H1 (cell line): ENCODE measurements around the gene ASB8. TPM values are rescaled to one million over a fixed set of nuclear protein-coding genes. Genes with fewer than 3 reads are reported as not detected.

Source experiments
- CTCF ChIA-PET: fragments of 300-600 bp; sonication (Branson Sonifier 250); formaldehyde crosslinking; loops from one replicate; lab custom pipeline; 2021; ENCODE audit not compliant: partially characterized antibody; lab: Charles Lee
- POLR2A ChIA-PET: fragments of 300-600 bp; sonication (Branson Sonifier 250); formaldehyde crosslinking; loops from one replicate; lab custom pipeline; 2021; ENCODE audit warnings: inconsistent platforms; ENCODE audit not compliant: partially characterized antibody; lab: Charles Lee
- DNase-seq, 2 experiments: peaks; one replicate each; pipeline versions ENCODE4 v3.0.0 to v3.0.0-alpha.2; 2010 to 2022; ENCODE audit warnings: low spot score in 2 of 2, low read depth in 1 of 2, mixed read lengths in 1 of 2
- FAIRE-seq: peaks from 2 replicates; lab custom pipeline; 2011; peaks lifted over from hg19 to GRCh38; lab: Jason Lieb, UNC
- H2AFZ ChIP-seq: 2 replicates; pipeline ENCODE4 v1.8.1; 2012; ENCODE audit warnings: low read length, inconsistent platforms
- H2AK5ac ChIP-seq: 2 replicates; pipeline ENCODE4 v1.6.1; 2013; ENCODE audit warnings: low read depth, low read length
- H2BK120ac ChIP-seq: replicated peaks from 2 replicates; pipeline ENCODE3; 2013; ENCODE audit warnings: low read depth, low read length, inconsistent platforms
- H2BK12ac ChIP-seq: 2 replicates; pipeline ENCODE4 v1.6.1; 2013; ENCODE audit warnings: low read depth, low read length
- H2BK15ac ChIP-seq: 2 replicates; pipeline ENCODE4 v1.6.1; 2013; ENCODE audit warnings: low read length
- H2BK20ac ChIP-seq: 2 replicates; pipeline ENCODE4 v1.6.1; 2013; ENCODE audit warnings: low read length
- H2BK5ac ChIP-seq: 2 replicates; pipeline ENCODE4 v1.6.1; 2013; ENCODE audit warnings: low read depth, low read length
- H3K14ac ChIP-seq: 2 replicates; pipeline ENCODE4 v1.6.1; 2013; ENCODE audit warnings: inconsistent platforms; ENCODE audit not compliant: insufficient read length
- H3K18ac ChIP-seq: 2 replicates; pipeline ENCODE4 v1.6.1; 2013; ENCODE audit warnings: low read length; ENCODE audit errors: extremely low read depth
- H3K23ac ChIP-seq: 2 replicates; pipeline ENCODE4 v1.6.1; 2013; ENCODE audit warnings: inconsistent platforms; ENCODE audit not compliant: insufficient read length
- H3K23me2 ChIP-seq: 2 replicates; pipeline ENCODE4 v1.6.1; 2013; ENCODE audit warnings: low read depth, low read length
- H3K27ac ChIP-seq: 2 replicates; pipeline ENCODE4 v1.6.1; 2011; ENCODE audit warnings: low read depth, low read length, inconsistent platforms
- H3K27me3 ChIP-seq, 4 experiments: replicated peaks in 1 of 4; 1 replicate in 1 of 4; 2 replicates in 3 of 4; pipeline versions ENCODE4 v1.6.1 to v1.8.1; 2011 to 2013; ENCODE audit warnings: low read length in 3 of 4, mild to moderate bottlenecking in 3 of 4, inconsistent platforms in 2 of 4, mixed read lengths in 2 of 4, moderate library complexity in 1 of 4; ENCODE audit not compliant: control insufficient read depth in 3 of 4, insufficient read depth in 3 of 4; ENCODE audit errors: extremely low read depth in 1 of 4
- H3K36me3 ChIP-seq, 4 experiments: 2 replicates each; pipeline versions ENCODE4 v1.6.1 to v1.8.1; 2011 to 2013; ENCODE audit warnings: mild to moderate bottlenecking in 4 of 4, low read length in 3 of 4, moderate library complexity in 2 of 4, control low read depth in 1 of 4, inconsistent platforms in 1 of 4; ENCODE audit not compliant: insufficient read depth in 4 of 4, control insufficient read depth in 2 of 4
- H3K4ac ChIP-seq: replicated peaks from 2 replicates; pipeline ENCODE3; 2013; ENCODE audit warnings: low read length, low read depth, mixed read lengths, inconsistent platforms; ENCODE audit not compliant: insufficient read length
- H3K4me1 ChIP-seq, 4 experiments: replicated peaks in 1 of 4; 1 replicate in 1 of 4; 2 replicates in 3 of 4; pipeline versions ENCODE4 v1.6.1 to v1.8.1; 2011 to 2013; ENCODE audit warnings: low read length in 3 of 4, inconsistent platforms in 2 of 4, mixed read lengths in 1 of 4; ENCODE audit not compliant: insufficient read depth in 4 of 4, control insufficient read depth in 3 of 4
- H3K4me2 ChIP-seq, 2 experiments: 2 replicates each; pipeline versions ENCODE4 v1.6.1 to v1.8.1; 2011 to 2013; ENCODE audit warnings: low read depth in 2 of 2, low read length in 2 of 2, control low read depth in 1 of 2, inconsistent platforms in 1 of 2, mild to moderate bottlenecking in 1 of 2; ENCODE audit not compliant: insufficient read depth in 1 of 2
- H3K4me3 ChIP-seq, 4 experiments: fragments of 200-600, 300-600 bp in 1 of 4; sonication (generic), shearing (Covaris generic), sonication (Bioruptor Twin) in 1 of 4; 2 replicates each; pipeline versions ENCODE4 v1.5.1 to v1.8.1; 2011 to 2016; ENCODE audit warnings: low read length in 4 of 4, low read depth in 3 of 4, control low read depth in 2 of 4, inconsistent platforms in 2 of 4, mild to moderate bottlenecking in 2 of 4, mixed read lengths in 1 of 4, moderate library complexity in 1 of 4; ENCODE audit not compliant: insufficient read depth in 2 of 4; ENCODE audit errors: extremely low read depth in 1 of 4
- H3K56ac ChIP-seq: replicated peaks from 2 replicates; pipeline ENCODE3; 2013; ENCODE audit warnings: low read depth, mild to moderate bottlenecking, mixed read lengths, low read length, inconsistent platforms; ENCODE audit not compliant: insufficient read length
- H3K79me1 ChIP-seq: 2 replicates; pipeline ENCODE4 v1.6.1; 2013; ENCODE audit warnings: low read depth, low read length, control low read depth
- H3K79me2 ChIP-seq, 2 experiments: 2 replicates each; pipeline versions ENCODE4 v1.6.1 to v1.8.1; 2012 to 2013; ENCODE audit warnings: low read length in 2 of 2, mild to moderate bottlenecking in 2 of 2, inconsistent platforms in 1 of 2; ENCODE audit not compliant: insufficient read depth in 2 of 2, control insufficient read depth in 1 of 2
- H3K9ac ChIP-seq, 4 experiments: replicated peaks in 1 of 4; 1 replicate in 1 of 4; 2 replicates in 3 of 4; pipeline versions ENCODE4 v1.6.1 to v1.8.1; 2011 to 2013; ENCODE audit warnings: low read depth in 3 of 4, low read length in 3 of 4, control low read depth in 2 of 4, mild to moderate bottlenecking in 2 of 4, moderate library complexity in 2 of 4, inconsistent platforms in 1 of 4; ENCODE audit errors: extremely low read depth in 1 of 4
- H3K9me3 ChIP-seq, 2 experiments: 2 replicates each; pipeline versions ENCODE4 v1.6.1 to v1.8.1; 2012 to 2013; ENCODE audit warnings: mild to moderate bottlenecking in 2 of 2, moderate library complexity in 2 of 2, control low read depth in 1 of 2, inconsistent platforms in 1 of 2, low read depth in 1 of 2, low read length in 1 of 2, mixed read lengths in 1 of 2; ENCODE audit not compliant: insufficient read depth in 2 of 2
- H4K20me1 ChIP-seq, 2 experiments: replicated peaks in 1 of 2; 2 replicates each; pipeline versions ENCODE3 to v1.8.1; 2011 to 2013; ENCODE audit warnings: inconsistent platforms in 2 of 2, low read length in 2 of 2, mild to moderate bottlenecking in 1 of 2; ENCODE audit not compliant: insufficient read depth in 2 of 2, control insufficient read depth in 1 of 2
- H4K5ac ChIP-seq: 2 replicates; pipeline ENCODE4 v1.6.1; 2013; ENCODE audit warnings: low read length, low read depth, mixed read lengths, inconsistent platforms; ENCODE audit not compliant: insufficient read length
- H4K8ac ChIP-seq: 2 replicates; pipeline ENCODE4 v1.8.0; 2013; ENCODE audit warnings: mild to moderate bottlenecking, moderate library complexity, low read length, inconsistent platforms; ENCODE audit not compliant: insufficient read depth; ENCODE audit errors: extremely low read depth
- H4K91ac ChIP-seq: replicated peaks from 2 replicates; pipeline ENCODE3; 2013; ENCODE audit warnings: low read length, mixed read lengths, inconsistent platforms; ENCODE audit not compliant: insufficient read length
- CBX5 ChIP-seq: fragments of 300-800, 300-1000 bp; sonication (generic); IDR thresholded peaks from 2 replicates; pipeline ENCODE4 v1.7.1; 2016; ENCODE audit warnings: antibody characterized with exemption, low read length, low read depth
- JUND ChIP-seq: IDR thresholded peaks from 2 replicates; pipeline ENCODE4 v1.6.1; 2011; ENCODE audit warnings: mild to moderate bottlenecking, improper control_type of control experiment, low read length
- PHF8 ChIP-seq: fragments of 200-600 bp; sonication (generic); conservative IDR thresholded peaks from 2 replicates; pipeline ENCODE4 v1.7.1; 2012; ENCODE audit warnings: low read depth, mild to moderate bottlenecking, inconsistent platforms, low read length, moderate library complexity
- RBBP5 ChIP-seq: IDR thresholded peaks from 2 replicates; pipeline ENCODE4 v1.7.1; 2012; ENCODE audit warnings: low read depth, mild to moderate bottlenecking, inconsistent platforms, low read length, moderate library complexity, borderline replicate concordance
- RFX5 ChIP-seq: IDR thresholded peaks from 2 replicates; pipeline ENCODE4 v1.6.1; 2011; ENCODE audit warnings: low read depth, low read length, improper control_type of control experiment, borderline replicate concordance
- SIX5 ChIP-seq: IDR thresholded peaks from 2 replicates; pipeline ENCODE4 v1.6.1; 2011; ENCODE audit warnings: mild to moderate bottlenecking, low read depth, low read length
- TAF1 ChIP-seq: IDR thresholded peaks from 2 replicates; pipeline ENCODE4 v1.6.1; 2011; ENCODE audit warnings: mild to moderate bottlenecking, low read depth, low read length
- WGBS, 2 experiments: shearing (Covaris generic) in 1 of 2; methylation state at CpG; one replicate each; pipeline versions ENCODE4 v1.1.6 to v1.1.7; 2013 to 2015; ENCODE audit warnings: low lambda C conversion rate in 2 of 2, mixed read lengths in 2 of 2, inconsistent platforms in 1 of 2, low coverage in 1 of 2, missing lambda C conversion rate in 1 of 2; ENCODE audit not compliant: insufficient replicate concordance in 2 of 2, insufficient coverage in 1 of 2, insufficient read length in 1 of 2; ENCODE audit errors: extremely low coverage in 1 of 2, missing lambda C conversion rate in 1 of 2; 5-methylcytosine and 5-hydroxymethylcytosine counted together
- polyA plus RNA-seq, 7 experiments: library from polyadenylated mRNA; depleted of rRNA in 3 of 7; stranded (reverse) in 5 of 7; unstranded in 2 of 7; fragments of >200 nt in 5 of 7; fragments of 200-250 nt in 2 of 7; gene quantifications; 1 replicate in 5 of 7; 2 replicates in 1 of 7; 4 replicates in 1 of 7; pipeline versions ENCODE4 v1.2.1 to v1.2.3, GENCODE V29; 2011 to 2013; ENCODE audit warnings: missing spikeins in 2 of 7, mixed read lengths in 2 of 7
- total RNA-seq: library from RNA; stranded (reverse); fragmentation: NEBNext Ultra II Directional; extraction: Animal tissue kit (Norgen Biotek cat#: 25700); gene quantifications from 2 replicates; pipeline ENCODE4 v1.2.1, GENCODE V29; 2021

Gene ASB8
- total and polyA plus RNA-seq, 2 of the 8 experiments (the other 6 are each of a cell fraction or from before 2014, with no cell fraction given), result 3.8 to 8.3 TPM

DNA sequence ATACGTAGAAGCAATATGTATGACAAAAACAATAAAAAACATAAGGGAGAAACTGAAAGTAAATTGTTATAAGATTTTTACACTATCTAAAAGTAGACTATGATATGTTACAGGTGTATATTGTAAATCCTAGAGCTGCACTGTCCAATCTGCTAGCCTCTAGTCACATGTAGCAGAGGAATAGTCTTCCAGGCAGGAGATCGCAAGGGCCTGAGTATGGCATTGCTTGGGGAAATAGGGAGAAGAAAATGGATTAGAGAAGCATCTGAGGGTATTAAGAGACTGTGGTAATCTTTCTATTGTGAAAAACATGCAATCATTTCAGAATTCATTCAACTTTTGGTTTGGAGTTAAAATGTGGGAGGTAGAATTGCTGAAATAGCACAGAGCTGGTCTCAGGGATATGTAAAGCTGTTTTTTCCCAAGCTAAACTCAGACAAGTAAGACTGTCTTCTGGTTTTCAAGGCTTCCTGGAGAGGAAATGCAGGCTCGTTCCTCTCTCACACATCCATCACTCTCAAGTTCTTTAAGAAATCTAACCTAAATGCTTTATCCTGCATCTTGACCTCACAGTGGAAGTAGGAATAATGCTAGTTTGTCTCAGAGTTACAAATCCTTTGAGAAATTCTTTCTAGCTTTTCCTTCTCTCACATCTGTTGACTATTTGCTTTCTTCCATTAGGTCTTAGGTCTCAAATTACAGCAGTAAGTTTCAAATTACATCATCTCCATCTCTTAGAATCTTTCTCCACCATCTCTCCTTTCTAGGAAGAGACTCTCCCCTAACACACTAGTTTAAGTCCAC lies 18.5 kb upstream of the ASB8 start:
- peak overlapping the region; percentile 95 for H2AFZ ChIP-seq
- CTCF ChIA-PET, result interaction anchor here (1.0 to 5.7 kb wide), 5 partner anchors 11 to 442 kb away, joined by 3 to 40 read pairs (median 6); no protein-coding TSS in a partner anchor

More for the DNA sequence above, 18.5 kb upstream of the ASB8 start:
- Histone ChIP-seq H2BK12ac (peak overlapping the region; percentile 30; the same call in 1 of the 2 replicates), H3K79me2 (no peaks in the 10 kb centered on the region), H4K5ac (peak overlapping the region; percentile 59), H2BK5ac (no peak overlapping the region; the same call in 1 of the 2 replicates), H3K4me3 (peak overlapping the region in 1 of 4 experiments; percentile 39; a peak in 3 of 8 replicates), H2BK15ac (no peak overlapping the region), H3K14ac (no peak overlapping the region), H2AK5ac (no peak overlapping the region), H2BK20ac (peak overlapping the region; percentile 77; the same call in 1 of the 2 replicates), H3K23ac (no peak overlapping the region), H3K9ac (no peak overlapping the region), H3K56ac (no peak overlapping the region), H3K27ac (no peak overlapping the region), H3K36me3 (no peaks in the 10 kb centered on the region), H3K9me3 (no peaks in the 10 kb centered on the region), H3K4me1 (peaks cover 0 to 8% (median 1%) of the 10 kb centered on the region in 4 experiments; a peak in 3 of 7 replicates), H4K91ac (no peak overlapping the region), H3K18ac (no peak overlapping the region; the same call in 1 of the 2 replicates), H4K8ac (no peak overlapping the region), H4K20me1 (no peaks in the 10 kb centered on the region), H3K23me2 (0 out of 2 replicates have a peak, but pooled peaks cover 2% of the 10 kb centered on the region), H3K4ac (no peak overlapping the region), H3K79me1 (no peaks in the 10 kb centered on the region), H3K4me2 (peak overlapping the region; percentile 61 to 82), H2BK120ac (peak overlapping the region; percentile 55), H3K27me3 (no peaks in the 10 kb centered on the region; a peak in 1 of 7 replicates)
- DNase-seq (no peak), FAIRE-seq (peak; percentile 83)
- WGBS, 2 experiments, result 70% methylated on average over 3 of the region's 3 CpGs; no CpG with 5 or more reads in 1 of the 2 experiments
- TF ChIP-seq RFX5, result no peak
- no peak for TF ChIP-seq PHF8
- peak; percentile 61 for TF ChIP-seq SIX5
- no peak for TF ChIP-seq JUND
- TF ChIP-seq RBBP5, result peak; percentile 70; the same call in 1 of the 2 replicates
- TF ChIP-seq TAF1, result 0 out of 2 replicates have a peak, but pooled peaks have one; percentile 17
- no peak for TF ChIP-seq CBX5
- POLR2A ChIA-PET, result interaction anchor here (0.5 to 2.5 kb wide), 6 partner anchors 11 to 91 kb away, joined by 3 to 7 read pairs (median 4); partner anchors contain the start of genes ASB8 and PFKM
